ENCODE data around the gene MS4A10. TPM values are rescaled to one million over a fixed set of nuclear protein-coding genes. Genes with fewer than 3 reads are reported as not detected.
A peak's percentile ranks its signal among the peaks of the same experiment; 100 is the strongest.

Gene MS4A10
- total and polyA plus RNA-seq, 10 of the 15 experiments (the other 5 are each of a cell fraction or from before 2014, with no cell fraction given) = not detected

- no peaks in the 10 kb centered on the region for H3K9me3 ChIP-seq (replicated peaks; ENCODE audit: control insufficient read depth, insufficient read depth, low read length)
- POLR2A ChIA-PET = interaction anchor here (0.7 kb wide), 1 partner anchor 423 kb away, joined by 3 read pairs; no protein-coding TSS in a partner anchor
- intact Hi-C loops (cut with micrococcal nuclease; ENCODE audit: unreplicated experiment) = loop anchor here (1.0 to 2.0 kb wide), 5 partner anchors 56 to 356 kb away; no protein-coding TSS in a partner anchor
Observed at GRCh38 chr11:60831143-60831500, 46.0 kb downstream of the MS4A10 start.

More at GRCh38 chr11:60831143-60831500, 46.0 kb downstream of the MS4A10 start:
- in situ Hi-C loops (cut with MboI) = no loop called here
- FAIRE-seq (peak; percentile 88), ATAC-seq (peak; percentile 98), DNase-seq (ENCODE audit: low read depth, low spot score) (peak; percentile 26)
- no TSS peak for BruUV-seq (replicated peaks)
- no peaks in the 10 kb centered on the region; the same call in 1 of the 2 replicates for H3K4me1 ChIP-seq (ENCODE audit: control insufficient read depth, insufficient read depth, low read length)
- peak overlapping the region; percentile 60; the same call in 1 of the 2 replicates for H2AFZ ChIP-seq (ENCODE audit: control insufficient read depth, low read depth, low read length)
- TF ChIP-seq ZNF207 (IDR thresholded peaks at IDR 0.05; ENCODE audit: borderline replicate concordance) (no peak), LARP7 (IDR thresholded peaks at IDR 0.05) (no peak), BHLHE40 (IDR thresholded peaks at IDR 0.05; ENCODE audit: borderline replicate concordance in 1 of 2, low read depth in 2 of 2, low read length in 1 of 2) (peak in 1 of 2 experiments; percentile 12; a peak in 1 of 4 replicates), RAD21 (IDR thresholded peaks at IDR 0.05; ENCODE audit: insufficient read depth, low read depth, low read length) (peak; percentile 96), NFIC (IDR thresholded peaks at IDR 0.05; ENCODE audit: low read depth, low read length) (no peak), TCF12 (IDR thresholded peaks at IDR 0.05; ENCODE audit: low read depth, low read length) (peak; percentile 75), SIX5 (IDR thresholded peaks at IDR 0.05; ENCODE audit: low read depth, low read length, severe bottlenecking) (no peak), POU2F2 (IDR thresholded peaks at IDR 0.05; ENCODE audit: borderline replicate concordance, low read depth, low read length) (peak; percentile 33; the same call in 1 of the 3 replicates), BRCA1 (IDR thresholded peaks at IDR 0.05; ENCODE audit: low read depth, low read length) (no peak), CTCF (IDR thresholded peaks at IDR 0.05 in 2 of 3, conservative IDR thresholded peaks at IDR 0.05 in 1 of 3; ENCODE audit: control insufficient read depth in 2 of 3, extremely low read depth in 1 of 3, insufficient read depth in 1 of 3, low read depth in 3 of 3, low read length in 3 of 3) (peak; percentile 94 to 95 (median 95)), SMC3 (IDR thresholded peaks at IDR 0.05; ENCODE audit: borderline replicate concordance, low read length) (peak; percentile 96), SMARCA5 (IDR thresholded peaks at IDR 0.05) (0 out of 2 replicates have a peak, but pooled peaks have one; percentile 16), CHD4 (IDR thresholded peaks at IDR 0.05) (no peak), RB1 (IDR thresholded peaks at IDR 0.05; ENCODE audit: borderline replicate concordance) (0 out of 2 replicates have a peak, but pooled peaks have one; percentile 54), ZNF274 (IDR thresholded peaks at IDR 0.05; ENCODE audit: insufficient read depth, insufficient read length) (no peak), YY1 (IDR thresholded peaks at IDR 0.05; ENCODE audit: low read depth, low read length) (peak; percentile 69; the same call in 1 of the 2 replicates), MYB (IDR thresholded peaks at IDR 0.05; ENCODE audit: borderline replicate concordance, low read depth, low read length) (0 out of 2 replicates have a peak, but pooled peaks have one; percentile 13), TCF3 (IDR thresholded peaks at IDR 0.05; ENCODE audit: borderline replicate concordance, insufficient read depth, low read depth, low read length) (0 out of 2 replicates have a peak, but pooled peaks have one; percentile 23)
- TF ChIP-seq, protein P1, sequence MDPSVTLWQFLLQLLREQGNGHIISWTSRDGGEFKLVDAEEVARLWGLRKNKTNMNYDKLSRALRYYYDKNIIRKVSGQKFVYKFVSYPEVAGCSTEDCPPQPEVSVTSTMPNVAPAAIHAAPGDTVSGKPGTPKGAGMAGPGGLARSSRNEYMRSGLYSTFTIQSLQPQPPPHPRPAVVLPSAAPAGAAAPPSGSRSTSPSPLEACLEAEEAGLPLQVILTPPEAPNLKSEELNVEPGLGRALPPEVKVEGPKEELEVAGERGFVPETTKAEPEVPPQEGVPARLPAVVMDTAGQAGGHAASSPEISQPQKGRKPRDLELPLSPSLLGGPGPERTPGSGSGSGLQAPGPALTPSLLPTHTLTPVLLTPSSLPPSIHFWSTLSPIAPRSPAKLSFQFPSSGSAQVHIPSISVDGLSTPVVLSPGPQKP (IDR thresholded peaks at IDR 0.05; ENCODE audit: low read depth, low read length) = 0 out of 2 replicates have a peak, but pooled peaks have one; percentile 19
- no peak overlapping the region for H3K4me2 ChIP-seq (ENCODE audit: control insufficient read depth, insufficient read depth)
- H3K79me2 ChIP-seq (ENCODE audit: control insufficient read depth, insufficient read depth, low read length) = no peaks in the 10 kb centered on the region
- H4K20me1 ChIP-seq (ENCODE audit: control insufficient read depth, insufficient read depth) = no peaks in the 10 kb centered on the region
- H3K4me3 ChIP-seq = no peak overlapping the region
- CTCF ChIA-PET = interaction anchor here (0.6 to 7.8 kb wide), 57 partner anchors 9 to 555 kb away, joined by 3 to 135 read pairs (median 5); partner anchors contain the start of genes CCDC86, CD6, MS4A15 and PRPF19
- no peak overlapping the region for H3K27ac ChIP-seq (ENCODE audit: control insufficient read depth, insufficient read depth)
- RAD21 ChIA-PET (ENCODE audit: unreplicated experiment) = interaction anchor here (0.6 to 4.1 kb wide), 34 partner anchors 9 to 604 kb away, joined by 3 to 46 read pairs (median 5); partner anchors contain the start of genes PRPF19 and TMEM109
- WGBS (ENCODE audit: insufficient coverage, insufficient replicate concordance, low lambda C conversion rate, missing lambda C conversion rate) = 19% methylated on average over 8 of the region's 8 CpGs
- SMC1A ChIA-PET (ENCODE audit: uncharacterized antibody, unreplicated experiment) = interaction anchor here (0.9 to 5.8 kb wide), 26 partner anchors 9 to 562 kb away, joined by 3 to 57 read pairs (median 5); partner anchors contain the start of genes CD6 and TMEM109
- H3K9ac ChIP-seq (ENCODE audit: control insufficient read depth, insufficient read depth, low read length) = no peak overlapping the region
- no peaks in the 10 kb centered on the region for H3K36me3 ChIP-seq (ENCODE audit: control insufficient read depth in 2 of 2, insufficient read depth in 2 of 2, low read length in 1 of 2)
- H3K27me3 ChIP-seq (replicated peaks in 1 of 2; ENCODE audit: control insufficient read depth in 2 of 2, insufficient read depth in 2 of 2, low read length in 1 of 2) = no peaks in the 10 kb centered on the region; a peak in 2 of 4 replicates
